NCI-H1092 (cell line): ENCODE data around the gene CTNNA1.

Experiments used
- DNase-seq: peaks from one replicate; lab custom pipeline; 2025; lab: John Stamatoyannopoulos, UW

The CTNNA1 gene

GRCh38 chr5:138949988-138950387 is 196.8 kb downstream of the CTNNA1 start:
- DNase-seq = no peak

GRCh38 chr5:138950421-138951031 is 197.3 kb downstream of the CTNNA1 start:
- no peak for DNase-seq

DNA sequence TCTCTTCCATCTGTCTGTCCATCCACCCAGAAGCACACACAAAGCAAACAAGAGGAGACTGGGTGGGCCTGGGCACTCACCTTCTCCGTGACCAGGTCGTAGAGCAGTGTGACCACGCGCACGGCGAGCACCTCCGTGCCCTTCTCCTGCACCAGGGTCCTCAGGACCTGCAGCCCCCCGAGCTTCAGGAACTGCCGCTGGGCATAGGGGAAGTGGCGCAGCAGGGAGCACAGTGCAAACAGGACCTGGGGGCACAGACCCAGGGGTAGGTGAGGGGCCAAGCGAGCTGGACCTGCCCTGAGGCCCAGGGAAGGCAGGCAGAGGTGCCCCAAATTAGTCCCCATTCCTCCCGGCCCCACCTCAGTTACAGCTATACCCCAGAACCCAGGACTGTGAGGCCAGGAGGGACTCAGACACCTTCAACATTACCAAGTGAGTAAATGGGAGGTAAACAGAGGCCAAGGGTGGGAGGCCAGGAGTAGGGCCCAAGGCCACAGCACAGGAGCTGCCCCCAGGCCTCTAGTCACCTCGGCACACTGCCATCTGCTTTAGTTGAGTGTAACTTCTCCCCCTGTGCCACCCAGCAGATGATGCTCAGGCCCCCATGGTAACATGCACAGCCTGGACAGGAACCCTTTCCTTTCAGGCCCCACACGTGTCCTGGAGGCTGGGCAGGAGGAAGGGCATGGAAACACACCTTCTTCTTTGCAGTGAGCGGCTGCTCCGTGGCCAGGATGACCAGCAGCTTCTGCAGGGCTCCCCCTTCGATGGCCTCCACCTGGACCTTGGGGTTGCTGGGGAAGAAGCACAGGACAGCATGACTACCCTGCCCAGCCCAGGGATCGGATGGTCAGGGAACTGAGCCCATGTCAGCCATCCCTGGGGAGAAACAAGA is 198.1 kb downstream of the CTNNA1 start:
- DNase-seq = no peak

DNA sequence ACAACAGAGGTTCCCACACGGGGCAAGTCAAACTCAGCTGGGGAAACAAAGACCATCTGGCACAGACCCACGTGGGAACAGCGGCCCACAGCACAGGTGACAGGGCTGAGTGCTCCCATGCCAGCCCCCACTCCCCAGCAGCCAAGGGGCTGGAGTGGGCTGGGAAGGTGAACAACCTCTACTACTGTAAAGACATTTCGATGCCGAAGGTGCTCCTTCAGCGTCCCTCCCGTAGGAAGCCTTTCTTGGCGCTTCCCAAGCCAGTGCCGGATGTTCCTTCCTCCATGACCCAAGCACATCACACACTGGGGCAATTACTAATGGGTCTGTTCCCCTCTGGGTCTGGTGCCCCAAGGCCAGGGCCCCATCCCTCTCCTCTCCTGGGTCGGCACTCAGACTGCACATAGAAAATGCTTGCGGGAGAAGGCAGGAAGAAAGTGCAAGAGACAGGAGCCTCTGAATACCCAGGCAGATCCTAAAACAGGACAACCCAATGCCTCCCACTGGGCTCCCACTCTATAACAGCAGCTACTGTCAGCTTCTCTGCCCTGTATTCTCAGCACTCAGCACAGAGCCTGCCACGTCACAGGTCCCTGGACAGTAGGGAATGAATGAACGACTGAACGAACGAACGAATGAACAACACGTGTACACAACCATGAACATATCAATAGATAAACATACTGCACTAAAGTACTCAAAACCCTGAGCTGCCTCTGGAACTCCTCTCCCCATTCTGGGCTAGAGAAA is 198.9 kb downstream of the CTNNA1 start:
- DNase-seq = no peak

- no peak for DNase-seq
Observed at GRCh38 chr5:138952962-138953361, 199.7 kb downstream of the CTNNA1 start.

DNA sequence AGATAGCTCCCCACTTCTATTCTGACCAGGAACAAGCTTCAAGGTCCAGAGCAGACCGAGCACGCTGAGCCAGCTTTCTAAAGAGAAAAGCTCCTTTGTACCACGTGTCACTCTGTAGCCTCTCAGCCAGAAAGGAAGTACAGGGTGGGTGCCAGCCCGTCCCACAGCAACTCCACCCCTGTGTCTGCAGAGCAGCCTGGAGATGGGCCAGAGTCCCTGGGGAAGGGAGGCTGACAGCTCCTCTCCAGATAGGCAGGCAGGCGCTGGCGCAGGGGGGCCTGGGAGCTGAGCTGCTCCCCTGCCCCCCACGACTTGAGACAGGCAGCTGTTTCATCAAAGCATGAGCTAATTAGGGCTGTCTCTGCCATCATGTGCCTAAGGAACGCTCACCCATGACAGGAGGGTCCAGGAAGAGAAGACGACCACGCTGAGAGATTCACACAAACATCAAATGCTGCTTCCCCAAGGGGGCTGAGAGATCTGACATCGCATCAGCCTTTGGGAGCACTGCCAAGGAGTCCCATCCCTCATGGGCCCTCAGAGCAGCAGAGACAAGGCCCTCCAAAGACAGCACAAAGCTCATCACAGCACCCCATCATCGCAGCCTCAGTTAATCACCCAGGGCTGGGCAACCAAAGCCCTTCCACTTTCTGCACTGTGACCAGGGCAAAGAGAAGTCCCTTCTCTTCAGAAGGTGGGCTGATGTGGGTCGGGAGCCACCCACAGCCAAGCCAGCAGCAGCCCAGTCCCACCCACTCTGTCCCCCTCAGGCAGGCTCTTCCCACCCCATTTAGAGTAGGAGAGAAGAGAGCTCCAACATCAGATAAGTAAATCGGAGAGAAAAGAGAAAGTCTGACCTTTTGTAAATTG is 200.4 kb downstream of the CTNNA1 start:
- DNase-seq = peak; percentile 82

DNA sequence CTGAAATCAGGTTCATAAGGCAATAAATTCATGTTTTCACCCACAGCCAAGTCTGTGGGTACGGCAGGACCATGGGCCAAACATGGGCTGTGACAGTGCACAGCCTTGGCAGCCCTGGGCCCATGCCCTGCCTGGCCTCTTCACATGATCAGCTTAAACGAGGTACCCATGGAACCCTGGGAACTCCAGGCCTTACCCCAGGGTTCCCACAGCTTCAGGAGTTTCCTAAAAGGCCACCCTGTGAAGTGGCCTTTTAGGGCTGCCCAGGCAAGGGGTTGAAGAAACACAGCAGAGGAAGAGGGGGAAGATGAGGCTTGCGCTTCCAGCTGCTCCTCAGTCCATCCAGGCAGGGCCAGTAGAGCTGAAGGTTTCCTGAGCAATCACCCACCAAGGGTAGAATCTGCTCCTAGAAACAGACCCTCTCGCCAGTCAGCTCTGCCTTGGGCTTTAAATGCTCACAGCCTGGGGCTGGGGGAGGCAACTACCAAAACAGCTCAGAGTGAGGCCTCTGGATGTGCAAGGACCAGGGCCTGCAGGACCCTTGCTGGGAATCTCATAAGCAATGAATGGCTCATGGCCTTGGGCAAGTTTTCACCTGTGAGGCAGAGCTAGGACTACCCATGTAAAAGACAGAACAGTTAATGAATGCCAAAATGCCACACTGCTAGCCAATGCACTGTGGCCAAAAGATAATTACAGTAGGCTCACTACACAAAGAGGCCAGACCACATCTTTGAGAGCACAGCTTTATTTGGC is 201.2 kb downstream of the CTNNA1 start:
- DNase-seq = peak; percentile 72

GRCh38 chr5:138955013-138955660 is 201.9 kb downstream of the CTNNA1 start:
- DNase-seq = peak; percentile 82

DNA sequence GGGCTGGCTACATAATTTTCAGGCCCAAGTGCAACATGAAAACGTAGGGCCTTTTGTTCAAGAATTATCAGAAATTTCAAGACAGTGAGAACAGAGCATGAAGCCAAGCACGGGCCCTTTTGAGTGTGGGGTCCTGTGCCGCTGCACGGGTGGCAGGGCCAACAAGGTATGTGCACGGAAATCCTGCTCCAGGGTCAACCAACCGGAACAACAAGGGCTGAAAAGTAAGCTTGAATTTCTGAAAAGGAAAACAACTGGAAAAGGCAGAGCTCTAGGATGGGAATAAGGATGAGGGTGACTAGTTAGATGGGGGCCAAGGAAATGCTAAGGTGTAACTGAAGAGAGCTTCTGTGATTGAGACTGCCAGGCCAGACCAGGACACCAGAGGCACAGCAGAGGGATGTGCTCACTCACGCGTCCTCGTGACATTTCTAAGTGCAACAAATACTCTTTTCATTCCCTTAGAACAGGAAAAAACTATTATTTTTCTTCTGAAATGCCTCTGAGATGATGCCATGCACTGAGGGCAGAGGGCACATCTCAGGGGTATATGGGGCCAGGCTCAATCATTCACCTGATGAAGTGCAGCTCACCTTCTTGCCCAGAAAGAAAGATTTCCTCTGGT is 202.6 kb downstream of the CTNNA1 start:
- no peak for DNase-seq

DNA sequence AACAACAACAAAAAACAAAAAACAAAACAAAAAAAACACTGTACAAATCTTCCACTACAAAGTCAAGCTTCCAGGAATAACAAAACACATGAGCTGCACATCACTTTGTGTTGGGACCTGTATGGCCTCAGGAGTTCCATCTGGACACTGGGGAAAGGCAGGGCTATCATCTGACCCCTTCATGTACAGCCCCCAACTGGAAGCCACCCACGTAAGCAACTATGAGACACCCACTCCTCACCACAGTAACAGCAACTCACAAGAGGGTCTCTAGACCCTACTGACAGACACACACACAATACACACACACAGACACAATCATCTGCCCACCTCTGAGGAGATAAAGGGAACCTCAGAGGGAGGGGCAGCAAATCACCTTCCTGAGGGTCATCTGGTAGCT is 203.6 kb downstream of the CTNNA1 start:
- no peak for DNase-seq

DNA sequence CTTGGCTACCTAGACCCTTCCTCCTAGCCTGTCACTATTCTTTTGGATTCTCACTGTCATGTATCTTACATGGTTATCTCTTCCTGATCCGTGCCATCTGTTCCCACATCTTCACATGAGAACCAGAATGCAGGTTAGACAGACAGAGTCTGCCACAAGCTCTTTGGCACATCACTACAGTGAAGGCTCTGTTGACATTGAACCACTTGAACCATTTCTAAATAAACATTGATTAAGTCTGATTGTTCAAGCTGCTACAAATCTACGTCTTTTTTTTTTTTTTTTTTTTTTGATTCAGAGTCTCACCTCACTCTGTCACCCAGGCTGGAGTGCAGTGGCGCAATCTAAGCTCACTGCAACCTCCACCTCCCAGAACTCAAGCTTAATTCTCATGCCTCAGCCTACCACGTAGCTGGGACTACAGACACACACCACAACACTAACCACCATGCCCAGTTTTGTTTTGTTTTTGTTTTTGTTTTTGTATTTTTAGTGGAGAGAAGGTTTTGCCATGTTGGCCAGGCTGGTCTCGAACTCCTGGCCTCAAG is 207.0 kb downstream of the CTNNA1 start:
- peak; percentile 76 for DNase-seq

- no peak for DNase-seq
Observed at GRCh38 chr5:138961221-138961620, 208.0 kb downstream of the CTNNA1 start.

GRCh38 chr5:138961729-138962128 is 208.5 kb downstream of the CTNNA1 start:
- no peak for DNase-seq

DNA sequence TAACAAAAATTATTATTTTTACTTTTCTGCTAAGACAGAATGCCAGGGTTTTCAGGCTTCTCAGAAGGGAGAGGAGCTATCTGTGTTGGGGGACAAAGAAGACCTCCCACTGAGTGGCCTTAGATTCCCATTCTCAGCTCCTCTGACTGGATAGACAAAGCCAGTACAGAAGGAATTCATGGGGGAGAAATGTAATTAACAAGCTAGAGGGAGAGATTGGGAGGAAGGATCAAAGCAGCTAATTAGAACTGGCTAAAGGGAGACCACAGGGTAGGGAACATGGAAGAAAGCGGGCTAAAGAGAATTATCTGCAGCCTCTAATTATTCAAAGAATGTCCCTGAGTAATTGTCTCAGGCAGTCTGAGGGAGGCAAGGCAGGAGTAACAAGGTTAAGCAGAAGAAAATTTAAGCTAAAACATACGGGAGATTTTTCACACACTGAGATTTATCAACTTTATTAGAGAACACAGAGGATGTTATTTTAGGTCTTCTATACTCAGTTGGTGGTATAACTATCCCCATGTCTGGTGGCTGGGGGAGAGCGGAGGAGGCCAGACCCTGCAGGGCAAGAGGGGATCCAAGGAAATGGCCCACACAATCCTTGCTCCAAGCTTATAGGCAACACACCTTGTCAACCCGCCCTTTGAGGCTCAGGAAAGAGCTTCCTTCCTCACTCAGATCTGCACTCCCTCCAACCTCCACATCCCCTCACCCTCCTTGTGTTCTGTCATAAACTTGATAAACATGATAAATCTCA is 209.6 kb downstream of the CTNNA1 start:
- DNase-seq = no peak

- DNase-seq = no peak
Observed at GRCh38 chr5:138963763-138964371, 210.6 kb downstream of the CTNNA1 start.

DNA sequence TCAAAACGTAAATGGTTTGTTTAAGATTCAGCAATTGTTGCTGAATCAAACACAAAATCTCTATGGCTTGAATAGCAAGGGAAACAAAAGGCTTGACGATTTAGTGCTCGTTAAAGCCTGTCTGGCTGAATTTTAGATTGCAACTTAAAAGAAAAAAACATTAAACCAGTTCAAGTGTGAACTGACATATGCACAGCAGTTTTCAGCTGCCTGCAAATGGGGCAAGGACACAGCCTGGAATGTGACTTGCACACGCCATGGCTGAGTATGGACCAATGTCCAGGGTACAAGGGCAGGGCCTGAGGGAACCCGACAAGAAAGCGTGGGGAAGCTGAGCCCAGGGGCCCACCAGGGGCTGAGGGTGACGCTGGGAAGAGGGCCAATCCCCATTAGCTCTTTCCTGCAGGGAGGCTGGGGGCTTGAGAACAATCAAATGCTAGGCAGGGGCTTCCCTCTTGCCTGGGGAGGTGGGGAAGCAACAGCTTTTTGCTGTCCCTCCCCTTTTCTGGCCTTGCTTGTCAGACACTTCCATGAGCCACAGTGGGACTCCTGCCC is 211.5 kb downstream of the CTNNA1 start:
- no peak for DNase-seq

DNA sequence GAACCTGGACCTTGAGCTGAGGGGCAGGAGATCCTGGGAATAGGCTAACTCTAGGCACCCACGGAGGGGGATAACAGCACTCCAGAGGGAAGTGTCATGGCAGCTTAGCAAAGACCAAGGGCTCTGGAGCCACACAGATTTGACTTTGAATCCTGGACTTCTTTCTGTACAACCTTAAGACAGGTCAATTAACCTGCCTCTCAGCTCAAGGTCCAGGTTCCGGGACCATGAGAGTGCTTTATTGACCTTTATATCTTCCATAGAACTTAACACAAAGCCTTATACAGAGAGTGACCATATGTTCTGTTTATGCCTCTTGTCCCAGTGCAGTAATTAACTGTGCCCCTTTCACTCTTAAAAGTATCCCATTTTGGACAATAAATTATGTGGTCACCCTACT is 212.4 kb downstream of the CTNNA1 start:
- no peak for DNase-seq
